Measurements from ENCODE around the gene JDP2.
"Not testable (repeated sequence)": the region's sequence is repeated elsewhere in the genome, so short reads cannot be mapped to it uniquely, and the experiment has no call there.

Gene JDP2

GRCh38 chr14:75427482-75428229 lies at the start of gene JDP2:
JDP2 (plus strand) TSS chr14:75428022; CDS start chr14:75437921, 9,899 bp downstream.
- peak; percentile 21 for DNase-seq (ENCODE audit: low spot score)

GRCh38 chr14:75379246-75379929 lies 48.4 kb upstream of the JDP2 start:
- DNase-seq (ENCODE audit: low spot score): no peak

GRCh38 chr14:75379930-75380270 lies 47.9 kb upstream of the JDP2 start:
- DNase-seq (ENCODE audit: low spot score): no peak

- DNase-seq (ENCODE audit: low spot score): no peak
Observed at GRCh38 chr14:75380656-75381055, 47.2 kb upstream of the JDP2 start.

GRCh38 chr14:75381642-75382041 lies 46.2 kb upstream of the JDP2 start:
- DNase-seq (ENCODE audit: low spot score): no peak

- DNase-seq (ENCODE audit: low spot score): not testable (repeated sequence)
Observed at GRCh38 chr14:75383219-75383618, 44.6 kb upstream of the JDP2 start.

- DNase-seq (ENCODE audit: low spot score): no peak
Observed at GRCh38 chr14:75383721-75384120, 44.1 kb upstream of the JDP2 start.

GRCh38 chr14:75389679-75390078 lies 38.1 kb upstream of the JDP2 start:
- DNase-seq (ENCODE audit: low spot score): no peak

- DNase-seq (ENCODE audit: low spot score): no peak
Observed at GRCh38 chr14:75390183-75390582, 37.6 kb upstream of the JDP2 start.

- no peak for DNase-seq (ENCODE audit: low spot score)
Observed at GRCh38 chr14:75391953-75392352, 35.9 kb upstream of the JDP2 start.

GRCh38 chr14:75392686-75393641 lies 34.9 kb upstream of the JDP2 start:
- no peak for DNase-seq (ENCODE audit: low spot score)

GRCh38 chr14:75393794-75394193 lies 34.0 kb upstream of the JDP2 start:
- DNase-seq (ENCODE audit: low spot score): no peak

- no peak for DNase-seq (ENCODE audit: low spot score)
Observed at GRCh38 chr14:75395862-75396261, 32.0 kb upstream of the JDP2 start.

GRCh38 chr14:75399321-75399720 lies 28.5 kb upstream of the JDP2 start:
- no peak for DNase-seq (ENCODE audit: low spot score)

- no peak for DNase-seq (ENCODE audit: low spot score)
Observed at GRCh38 chr14:75399843-75400775, 27.7 kb upstream of the JDP2 start.

GRCh38 chr14:75401361-75401760 lies 26.5 kb upstream of the JDP2 start:
- no peak for DNase-seq (ENCODE audit: low spot score)

- no peak for DNase-seq (ENCODE audit: low spot score)
Observed at GRCh38 chr14:75402867-75403413, 24.9 kb upstream of the JDP2 start.

GRCh38 chr14:75404847-75405246 lies 23.0 kb upstream of the JDP2 start:
- DNase-seq (ENCODE audit: low spot score): no peak

- no peak for DNase-seq (ENCODE audit: low spot score)
Observed at GRCh38 chr14:75406102-75406501, 21.7 kb upstream of the JDP2 start.

- no peak for DNase-seq (ENCODE audit: low spot score)
Observed at GRCh38 chr14:75406856-75407255, 21.0 kb upstream of the JDP2 start.
